SK-N-SH treated with all-trans-retinoic acid at 6 μM for 48 hours (cell line): ENCODE data around the gene RDH11.

ENCODE experiments used
- ARNTL ChIP-seq: fragments of 450-650 bp; formaldehyde crosslinking; IDR thresholded peaks from 2 replicates; pipeline ENCODE4 v1.5.0; 2020; ENCODE audit warnings: low read depth, mild to moderate bottlenecking, moderate library complexity, borderline replicate concordance
- BACH2 ChIP-seq: fragments of 250-450 bp; sonication (Bioruptor Pico); IDR thresholded peaks from 2 replicates; pipeline ENCODE4 v1.9.0; 2021; ENCODE audit warnings: mild to moderate bottlenecking, borderline replicate concordance
- CREB5 ChIP-seq: fragments of 250-450 bp; sonication (Bioruptor Pico); IDR thresholded peaks from 2 replicates; pipeline ENCODE4 v1.5.1; 2020; ENCODE audit warnings: low read depth, mild to moderate bottlenecking, moderate library complexity
- CSRNP3 ChIP-seq: fragments of 250-450 bp; sonication (Bioruptor Pico); IDR thresholded peaks from 2 replicates; pipeline ENCODE4 v1.5.1; 2021; ENCODE audit warnings: mild to moderate bottlenecking, moderate library complexity
- ISL1 ChIP-seq: fragments of 250-450 bp; sonication (Bioruptor Pico); IDR thresholded peaks from 2 replicates; pipeline ENCODE4 v2.1.2; 2022; ENCODE audit warnings: mild to moderate bottlenecking, moderate library complexity
- OSR1 ChIP-seq: fragments of 250-450 bp; sonication (Bioruptor Pico); IDR thresholded peaks from 2 replicates; pipeline ENCODE4 v1.8.0; 2022; ENCODE audit warnings: moderate library complexity, mild to moderate bottlenecking, inconsistent platforms
- RARB ChIP-seq: fragments of 250-450 bp; sonication (Bioruptor Pico); IDR thresholded peaks from 2 replicates; pipeline ENCODE4 v1.8.0; 2021; ENCODE audit warnings: mild to moderate bottlenecking, moderate library complexity
- SNAI2 ChIP-seq: fragments of 250-450 bp; sonication (Bioruptor Pico); IDR thresholded peaks from 2 replicates; pipeline ENCODE4 v1.5.0; 2020; ENCODE audit warnings: mild to moderate bottlenecking, moderate library complexity
- TCF4 ChIP-seq: fragments of 250-450 bp; sonication (Bioruptor Pico); IDR thresholded peaks from 2 replicates; pipeline ENCODE4 v1.8.0; 2021; ENCODE audit warnings: mild to moderate bottlenecking, moderate library complexity, borderline replicate concordance
- ZC3H10 ChIP-seq: fragments of 250-450 bp; sonication (Bioruptor Pico); IDR thresholded peaks from 2 replicates; pipeline ENCODE4 v1.5.1; 2021; ENCODE audit warnings: mild to moderate bottlenecking, moderate library complexity
- ZFP3 ChIP-seq: fragments of 250-450 bp; sonication (Bioruptor Pico); IDR thresholded peaks from 2 replicates; pipeline ENCODE4 v1.5.0; 2020; ENCODE audit warnings: mild to moderate bottlenecking, moderate library complexity
- ZFP30 ChIP-seq: fragments of 450-650 bp; formaldehyde crosslinking; IDR thresholded peaks from 2 replicates; pipeline ENCODE4 v1.5.0; 2022; ENCODE audit warnings: mild to moderate bottlenecking, moderate library complexity
- TF ChIP-seq, protein P1 (sequence below): fragments of 250-450 bp; sonication (Bioruptor Pico); IDR thresholded peaks from 2 replicates; pipeline ENCODE4 v1.8.0; 2020; ENCODE audit warnings: mild to moderate bottlenecking, moderate library complexity, borderline replicate concordance
- TF ChIP-seq, protein P2 (sequence below): fragments of 250-450 bp; sonication (Bioruptor Pico); IDR thresholded peaks from 2 replicates; pipeline ENCODE4 v1.8.0; 2021; ENCODE audit warnings: low read depth, mild to moderate bottlenecking, moderate library complexity, borderline replicate concordance

DNA sequence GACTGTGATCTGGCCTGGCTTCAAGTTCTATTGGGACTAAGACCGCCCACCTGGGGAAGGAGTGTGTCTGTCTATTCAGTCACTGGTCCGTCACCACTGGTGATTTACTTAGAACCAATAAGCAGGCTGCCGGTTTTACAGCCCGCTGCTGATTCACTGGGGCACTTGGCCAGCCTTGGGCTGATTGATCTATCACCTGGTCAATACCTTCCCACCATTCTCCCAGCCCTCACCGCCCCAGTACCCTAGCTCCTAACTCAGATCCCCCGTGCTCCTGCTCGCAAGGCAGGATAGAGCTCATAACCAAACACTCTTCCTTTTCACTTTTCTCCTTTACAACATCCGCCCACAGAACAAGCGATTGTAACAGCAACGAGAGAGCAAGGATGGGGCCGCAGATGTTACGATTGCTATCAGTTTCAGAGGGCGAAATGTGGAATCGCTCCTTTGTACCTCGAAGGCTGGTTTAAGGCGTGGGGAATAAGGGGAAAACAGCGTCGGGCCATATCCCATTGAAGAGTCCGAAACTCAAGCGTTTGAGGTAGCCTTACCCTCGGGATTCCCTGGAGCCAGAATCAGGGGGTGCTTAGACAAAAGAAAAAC, 672 bp downstream of the RDH11 start:
- TF ChIP-seq CREB5 (CRISPR knock-in tag): no peak
- TF ChIP-seq BACH2 (CRISPR knock-in tag): no peak
- TF ChIP-seq ZFP3 (CRISPR knock-in tag): no peak
- TF ChIP-seq, protein P1, sequence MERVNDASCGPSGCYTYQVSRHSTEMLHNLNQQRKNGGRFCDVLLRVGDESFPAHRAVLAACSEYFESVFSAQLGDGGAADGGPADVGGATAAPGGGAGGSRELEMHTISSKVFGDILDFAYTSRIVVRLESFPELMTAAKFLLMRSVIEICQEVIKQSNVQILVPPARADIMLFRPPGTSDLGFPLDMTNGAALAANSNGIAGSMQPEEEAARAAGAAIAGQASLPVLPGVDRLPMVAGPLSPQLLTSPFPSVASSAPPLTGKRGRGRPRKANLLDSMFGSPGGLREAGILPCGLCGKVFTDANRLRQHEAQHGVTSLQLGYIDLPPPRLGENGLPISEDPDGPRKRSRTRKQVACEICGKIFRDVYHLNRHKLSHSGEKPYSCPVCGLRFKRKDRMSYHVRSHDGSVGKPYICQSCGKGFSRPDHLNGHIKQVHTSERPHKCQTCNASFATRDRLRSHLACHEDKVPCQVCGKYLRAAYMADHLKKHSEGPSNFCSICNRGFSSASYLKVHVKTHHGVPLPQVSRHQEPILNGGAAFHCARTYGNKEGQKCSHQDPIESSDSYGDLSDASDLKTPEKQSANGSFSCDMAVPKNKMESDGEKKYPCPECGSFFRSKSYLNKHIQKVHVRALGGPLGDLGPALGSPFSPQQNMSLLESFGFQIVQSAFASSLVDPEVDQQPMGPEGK: no peak
- no peak for TF ChIP-seq RARB (CRISPR knock-in tag)
- no peak for TF ChIP-seq ISL1
- no peak for TF ChIP-seq ZC3H10 (CRISPR knock-in tag)
- no peak for TF ChIP-seq CSRNP3 (CRISPR knock-in tag)
- no peak for TF ChIP-seq ARNTL
- no peak for TF ChIP-seq OSR1 (CRISPR knock-in tag)
- TF ChIP-seq SNAI2 (CRISPR knock-in tag): no peak
- TF ChIP-seq TCF4: no peak
- TF ChIP-seq, protein P2, sequence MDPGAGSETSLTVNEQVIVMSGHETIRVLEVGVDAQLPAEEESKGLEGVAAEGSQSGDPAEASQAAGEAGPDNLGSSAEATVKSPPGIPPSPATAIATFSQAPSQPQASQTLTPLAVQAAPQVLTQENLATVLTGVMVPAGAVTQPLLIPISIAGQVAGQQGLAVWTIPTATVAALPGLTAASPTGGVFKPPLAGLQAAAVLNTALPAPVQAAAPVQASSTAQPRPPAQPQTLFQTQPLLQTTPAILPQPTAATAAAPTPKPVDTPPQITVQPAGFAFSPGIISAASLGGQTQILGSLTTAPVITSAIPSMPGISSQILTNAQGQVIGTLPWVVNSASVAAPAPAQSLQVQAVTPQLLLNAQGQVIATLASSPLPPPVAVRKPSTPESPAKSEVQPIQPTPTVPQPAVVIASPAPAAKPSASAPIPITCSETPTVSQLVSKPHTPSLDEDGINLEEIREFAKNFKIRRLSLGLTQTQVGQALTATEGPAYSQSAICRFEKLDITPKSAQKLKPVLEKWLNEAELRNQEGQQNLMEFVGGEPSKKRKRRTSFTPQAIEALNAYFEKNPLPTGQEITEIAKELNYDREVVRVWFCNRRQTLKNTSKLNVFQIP (CRISPR knock-in tag): no peak
- no peak for TF ChIP-seq ZFP30
